Measurements from ENCODE around the gene PGAM4. TPM values are rescaled to one million over a fixed set of nuclear protein-coding genes. Genes with fewer than 3 reads are reported as not detected.
"Not testable (repeated sequence)": the region's sequence is repeated elsewhere in the genome, so short reads cannot be mapped to it uniquely, and the experiment has no call there.

Gene PGAM4
- polyA plus RNA-seq, 1 experiment: 0.40 TPM

DNA sequence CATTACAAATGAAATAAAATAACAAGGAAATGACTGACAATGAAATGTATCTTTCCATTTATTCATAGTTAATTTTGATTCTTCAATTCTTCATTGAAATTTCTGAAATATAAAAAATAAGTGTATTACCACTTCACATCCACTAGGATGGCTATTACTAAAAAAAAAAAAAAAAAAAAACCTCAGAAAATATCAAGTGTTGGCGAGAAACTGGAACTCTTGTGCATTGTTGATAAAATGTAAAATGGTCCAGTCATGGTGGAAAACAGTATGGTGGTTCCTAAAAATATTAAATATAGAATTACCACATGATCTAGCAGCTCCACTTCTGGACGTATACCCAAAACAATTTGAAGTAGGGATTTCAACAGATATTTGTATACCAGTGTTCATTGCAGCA, 22.9 kb downstream of the PGAM4 start:
- ChIA-PET CTCF (no interaction called here), POLR2A (no interaction called here)
- Histone ChIP-seq H3K27ac (ENCODE audit: low read depth, low read length) (no peak overlapping the region), H3K27me3 (ENCODE audit: control insufficient read depth, insufficient read depth, low read length) (no peaks in the 10 kb centered on the region), H3K9me3 (ENCODE audit: control insufficient read depth, insufficient read depth, low read length) (no peaks in the 10 kb centered on the region), H3K4me3 (ENCODE audit: low read depth, low read length) (no peak overlapping the region)
- DNase-seq (ENCODE audit: low read depth, low spot score): no peak
- TF ChIP-seq CTCF (IDR thresholded peaks at IDR 0.05; ENCODE audit: low read depth, low read length): no peak

DNA sequence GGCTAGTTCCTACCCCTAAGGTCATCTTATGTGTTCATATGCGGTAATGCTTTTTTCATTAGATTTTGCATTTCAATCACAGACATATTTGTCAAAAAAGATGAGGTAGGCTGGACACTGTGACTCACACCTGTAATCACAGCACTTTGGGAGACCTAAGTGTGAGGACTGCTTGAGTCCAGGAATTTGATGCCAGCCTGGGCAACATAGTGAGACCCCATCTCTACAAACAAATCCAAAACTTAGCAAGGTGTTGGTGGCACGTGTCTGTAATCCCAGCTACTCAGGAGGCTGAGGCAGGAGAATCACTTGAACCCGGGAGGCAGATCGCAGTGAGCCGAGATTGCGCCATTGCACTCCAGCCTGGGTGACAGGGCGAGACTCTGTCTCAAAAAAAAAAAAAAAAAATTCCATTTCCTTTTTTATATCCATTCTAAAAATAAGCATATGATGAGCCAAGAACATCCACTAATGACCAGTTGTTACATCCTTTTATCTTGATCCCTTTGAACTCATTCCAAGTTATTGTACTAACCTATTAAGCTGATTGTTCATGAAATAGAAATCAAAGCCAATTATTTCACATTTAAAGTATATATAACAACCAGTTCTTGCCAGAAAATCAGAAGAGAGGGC, 23.4 kb downstream of the PGAM4 start:
- no peak for DNase-seq (ENCODE audit: low read depth, low spot score)
- H3K9me3 ChIP-seq (ENCODE audit: control insufficient read depth, insufficient read depth, low read length): no peaks in the 10 kb centered on the region
- ChIA-PET CTCF (no interaction called here), POLR2A (no interaction called here)
- no peak overlapping the region for H3K4me3 ChIP-seq (ENCODE audit: low read depth, low read length)
- TF ChIP-seq CTCF (IDR thresholded peaks at IDR 0.05; ENCODE audit: low read depth, low read length): no peak
- H3K27ac ChIP-seq (ENCODE audit: low read depth, low read length): no peak overlapping the region
- no peaks in the 10 kb centered on the region for H3K27me3 ChIP-seq (ENCODE audit: control insufficient read depth, insufficient read depth, low read length)

GRCh38 chrX:77945031-77945430, 24.4 kb downstream of the PGAM4 start:
- H3K9me3 ChIP-seq (ENCODE audit: control insufficient read depth, insufficient read depth, low read length); POLR2A ChIA-PET; H3K4me3 ChIP-seq (ENCODE audit: low read depth, low read length); DNase-seq (ENCODE audit: low read depth, low spot score); H3K27me3 ChIP-seq (ENCODE audit: control insufficient read depth, insufficient read depth, low read length); CTCF ChIA-PET; H3K27ac ChIP-seq (ENCODE audit: low read depth, low read length): not testable (repeated sequence)

- POLR2A ChIA-PET: no interaction called here
- H3K27ac ChIP-seq (ENCODE audit: low read depth, low read length): no peak overlapping the region
- H3K9me3 ChIP-seq (ENCODE audit: control insufficient read depth, insufficient read depth, low read length): no peaks in the 10 kb centered on the region
- no peak overlapping the region for H3K4me3 ChIP-seq (ENCODE audit: low read depth, low read length)
- no peaks in the 10 kb centered on the region for H3K27me3 ChIP-seq (ENCODE audit: control insufficient read depth, insufficient read depth, low read length)
- TF ChIP-seq CTCF (IDR thresholded peaks at IDR 0.05; ENCODE audit: low read depth, low read length): no peak
- no peak for DNase-seq (ENCODE audit: low read depth, low spot score)
- CTCF ChIA-PET: no interaction called here
These were observed 31.3 kb downstream of the PGAM4 start for GRCh38 chrX:77938083-77938680.

DNA sequence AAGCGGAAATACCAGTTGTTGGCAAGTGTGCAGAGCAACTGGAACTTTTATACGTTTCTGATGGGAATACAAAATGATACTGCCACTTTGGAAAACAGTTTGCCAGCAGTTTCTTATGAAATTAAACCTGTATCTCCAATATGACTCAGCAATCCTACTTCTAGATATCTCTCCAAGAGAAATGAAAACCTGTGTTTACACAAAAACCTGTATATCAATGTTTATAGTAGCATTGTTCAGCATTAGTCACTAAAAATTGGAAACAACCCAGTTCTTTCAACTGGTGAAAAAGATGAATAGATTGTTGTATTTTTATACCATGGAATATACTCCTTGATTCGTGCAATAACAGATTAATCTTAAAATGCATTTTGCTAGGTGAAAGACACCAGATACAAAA, 32.1 kb downstream of the PGAM4 start:
- DNase-seq (ENCODE audit: low read depth, low spot score): peak; percentile 18
- ChIA-PET CTCF (no interaction called here), POLR2A (no interaction called here)
- no peak for TF ChIP-seq CTCF (IDR thresholded peaks at IDR 0.05; ENCODE audit: low read depth, low read length)
- H3K27ac ChIP-seq (ENCODE audit: low read depth, low read length): peak overlapping the region; percentile 57
- H3K4me3 ChIP-seq (ENCODE audit: low read depth, low read length): no peak overlapping the region
- no peaks in the 10 kb centered on the region for H3K27me3 ChIP-seq (ENCODE audit: control insufficient read depth, insufficient read depth, low read length)
- H3K9me3 ChIP-seq (ENCODE audit: control insufficient read depth, insufficient read depth, low read length): no peaks in the 10 kb centered on the region
